PFSK-1 (cell line): ENCODE measurements around the gene SHISAL1.

ENCODE experiments used
- FOXP2 ChIP-seq: optimal IDR thresholded peaks from 2 replicates; pipeline ENCODE3; 2011; ENCODE audit warnings: borderline replicate concordance, control low read depth, inconsistent platforms; ENCODE audit not compliant: insufficient read depth; ENCODE audit errors: extremely low read length, extremely low read depth
- POLR2AphosphoS5 ChIP-seq: IDR thresholded peaks from 2 replicates; pipeline ENCODE4 v1.6.1; 2012; ENCODE audit warnings: low read depth, mild to moderate bottlenecking, control low read depth, low read length, moderate library complexity
- REST ChIP-seq, 2 experiments: IDR thresholded peaks; 2 replicates each; pipeline versions ENCODE4 v1.6.1 to v1.8.0; 2011 to 2012; ENCODE audit warnings: low read depth in 2 of 2, low read length in 2 of 2, control low read depth in 1 of 2, inconsistent platforms in 1 of 2, mild to moderate bottlenecking in 1 of 2, moderate library complexity in 1 of 2; ENCODE audit not compliant: insufficient read depth in 1 of 2
- SIN3A ChIP-seq: IDR thresholded peaks from 2 replicates; pipeline ENCODE4 v1.6.1; 2012; ENCODE audit warnings: mild to moderate bottlenecking, low read length, moderate library complexity, borderline replicate concordance; ENCODE audit not compliant: insufficient read depth
- TAF1 ChIP-seq: IDR thresholded peaks from 2 replicates; pipeline ENCODE4 v1.6.1; 2012; ENCODE audit warnings: low read length, control low read depth, borderline replicate concordance; ENCODE audit not compliant: insufficient read depth

The SHISAL1 gene

DNA sequence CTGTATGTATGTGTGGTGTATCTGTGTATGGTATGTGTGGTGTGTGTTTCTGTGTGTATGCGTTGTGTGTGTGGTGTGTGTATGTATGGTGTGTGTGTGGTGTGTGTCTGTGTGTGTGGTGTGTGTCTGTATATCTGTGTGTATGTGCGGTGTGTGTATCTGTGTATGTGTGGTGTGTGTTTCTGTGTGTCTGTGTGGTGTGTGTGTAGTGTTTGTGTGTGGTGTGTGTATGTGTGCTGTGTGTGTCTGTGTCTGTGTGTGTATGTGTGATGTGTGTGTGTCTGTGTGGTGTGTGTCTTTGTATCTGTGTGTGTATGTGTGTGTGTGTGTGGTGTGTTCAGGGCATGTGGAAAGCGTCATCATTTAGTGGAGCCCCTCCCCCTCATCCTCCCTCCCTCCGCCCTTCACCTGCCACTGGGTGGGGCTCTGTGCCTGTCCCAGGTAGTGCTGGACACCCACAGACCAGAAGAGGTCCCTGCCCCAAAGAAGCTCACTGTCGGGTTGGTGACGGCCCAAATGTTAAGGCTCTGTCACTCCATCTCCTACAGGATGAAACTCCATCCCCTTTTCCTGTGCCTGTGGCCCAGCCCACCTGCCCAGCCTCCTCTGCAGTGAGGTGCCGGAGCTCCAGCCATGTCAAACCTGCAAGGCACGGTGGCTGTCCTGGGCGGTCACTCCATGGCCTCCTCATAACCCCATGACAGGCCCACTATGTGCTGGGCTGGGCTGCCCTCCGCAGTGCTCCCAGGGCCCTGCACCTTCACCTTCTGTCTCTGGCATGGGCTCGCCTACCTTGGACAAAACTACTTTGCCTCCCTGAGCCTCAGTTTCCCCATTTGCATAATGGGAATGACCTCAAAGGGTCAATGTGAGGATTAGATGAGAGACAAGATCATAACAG, 23.4 kb upstream of the SHISAL1 start:
- TF ChIP-seq POLR2AphosphoS5 = no peak
- no peak for TF ChIP-seq FOXP2
- TF ChIP-seq TAF1 = no peak
- TF ChIP-seq SIN3A = no peak
- TF ChIP-seq REST (IDR thresholded peaks at IDR 0.05; ENCODE audit: insufficient read depth in 1 of 2, low read depth in 2 of 2, low read length in 2 of 2) = no peak

DNA sequence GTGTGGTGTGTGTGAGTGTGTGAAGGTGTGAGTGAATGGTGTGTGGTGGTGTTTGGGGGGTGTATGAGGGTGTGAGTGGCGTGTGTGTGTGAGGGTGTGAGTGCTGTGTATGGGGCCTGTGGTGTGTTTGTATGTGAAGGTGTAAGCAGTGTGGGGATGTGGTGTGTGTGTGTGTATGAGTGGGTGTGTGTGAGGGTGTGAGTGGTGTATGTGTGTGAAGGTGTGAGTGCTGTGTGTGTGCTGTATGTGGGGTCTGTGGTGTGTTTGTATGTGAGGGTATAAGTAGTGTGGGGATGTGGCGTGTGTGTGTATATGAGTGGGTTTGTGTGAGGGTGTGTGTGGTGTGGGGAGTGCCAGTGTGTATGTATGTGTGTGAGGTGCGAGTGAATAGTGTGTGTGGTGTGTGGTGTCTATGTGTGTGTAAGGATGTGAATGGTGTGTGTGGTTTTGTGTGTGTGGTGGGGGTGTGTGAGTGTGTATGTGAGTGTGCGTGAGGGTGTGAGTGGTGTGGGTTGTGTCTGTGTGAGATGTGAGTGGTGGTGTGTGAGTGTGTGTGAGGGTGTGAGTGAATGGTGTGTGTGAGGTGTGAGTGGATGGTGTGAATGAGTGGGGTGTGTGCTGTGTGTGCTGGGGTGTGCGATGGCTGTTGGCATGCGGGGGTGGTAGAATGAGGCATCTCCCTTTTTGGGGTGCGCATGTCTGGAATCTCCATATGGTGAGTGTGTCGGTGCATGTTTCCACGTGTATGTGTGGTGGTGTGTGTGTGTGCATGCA, 22.5 kb upstream of the SHISAL1 start:
- TF ChIP-seq FOXP2 (no peak), SIN3A (no peak), TAF1 (no peak)

- TF ChIP-seq POLR2AphosphoS5 (no peak), SIN3A (no peak), TAF1 (no peak), FOXP2 (no peak), REST (IDR thresholded peaks at IDR 0.05; ENCODE audit: insufficient read depth in 1 of 2, low read depth in 2 of 2, low read length in 2 of 2) (no peak)
Observed at GRCh38 chr22:44333847-44334635, 21.3 kb upstream of the SHISAL1 start.

DNA sequence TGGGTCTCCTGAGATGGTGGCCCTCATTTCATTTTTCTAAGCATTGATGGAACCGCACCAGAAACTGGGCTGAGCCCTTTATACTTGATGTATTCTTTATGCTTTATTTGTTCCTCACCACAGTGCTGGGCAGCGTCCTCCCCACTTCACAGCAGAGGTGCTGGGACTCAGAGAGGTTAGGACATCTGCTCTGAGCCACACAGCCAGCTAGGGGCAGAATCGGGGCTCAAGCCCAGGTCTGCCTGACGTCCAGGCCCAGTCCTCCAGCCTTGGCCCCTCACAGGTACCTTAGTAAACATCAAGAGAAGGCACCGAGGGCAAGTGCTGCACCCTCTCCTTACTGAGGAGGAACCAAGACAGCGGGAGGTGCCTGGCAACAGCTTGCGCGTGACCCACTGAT, 20.2 kb upstream of the SHISAL1 start:
- TF ChIP-seq REST (IDR thresholded peaks at IDR 0.05; ENCODE audit: insufficient read depth in 1 of 2, low read depth in 2 of 2, low read length in 2 of 2) (no peak), FOXP2 (no peak), SIN3A (no peak), POLR2AphosphoS5 (no peak), TAF1 (no peak)

- TF ChIP-seq FOXP2 = no peak
- TF ChIP-seq REST (IDR thresholded peaks at IDR 0.05; ENCODE audit: insufficient read depth in 1 of 2, low read depth in 2 of 2, low read length in 2 of 2) = no peak
- TF ChIP-seq POLR2AphosphoS5 = no peak
- TF ChIP-seq SIN3A = no peak
- TF ChIP-seq TAF1 = no peak
Observed at GRCh38 chr22:44331881-44332714, 19.3 kb upstream of the SHISAL1 start.
